ENCODE data around the gene SLC35F2. TPM values are rescaled to one million over a fixed set of nuclear protein-coding genes. Genes with fewer than 3 reads are reported as not detected.
"Not testable (repeated sequence)": the region's sequence is repeated elsewhere in the genome, so short reads cannot be mapped to it uniquely, and the experiment has no call there.

SLC35F2 gene
- total and polyA plus RNA-seq, 2 of the 13 experiments (the other 11 are each of a cell fraction or from before 2014, with no cell fraction given): 5.8 to 20.3 TPM

DNA sequence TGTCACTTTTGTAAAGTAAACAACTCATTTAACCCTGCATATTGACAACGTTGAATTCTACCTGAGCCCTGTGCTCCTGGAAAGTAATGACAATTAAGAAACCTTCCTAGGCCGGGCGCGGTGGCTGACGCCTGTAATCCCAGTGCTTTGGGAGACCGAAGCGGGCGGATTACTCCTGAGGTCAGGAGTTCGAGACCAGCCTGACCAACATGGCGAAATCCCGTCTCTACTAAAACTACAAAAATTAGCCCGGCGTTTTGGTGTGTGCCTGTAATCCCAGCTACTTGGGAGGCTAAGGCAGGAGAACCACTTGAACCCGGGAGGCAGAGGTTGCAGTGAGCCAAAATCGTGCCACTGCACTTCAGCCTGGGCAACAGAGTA, 1.6 kb upstream of the SLC35F2 start:
- H2AFZ ChIP-seq (ENCODE audit: low read length); intact Hi-C loops (cut with micrococcal nuclease; ENCODE audit: unreplicated experiment); FAIRE-seq; ATAC-seq; in situ Hi-C loops (cut with HindIII; ENCODE audit: extremely low pct_ligation_motif_present, low pct_unique_long_range_greater_than_20kb); H3K27ac ChIP-seq (ENCODE audit: extremely low read length, insufficient read depth, low read length); H3K79me2 ChIP-seq (ENCODE audit: insufficient read depth, low read length); DNase-seq (ENCODE audit: low spot score); CTCF ChIA-PET (ENCODE audit: low intra/inter-chr PET ratio, low total read pairs); H3K9me3 ChIP-seq (ENCODE audit: low read length); H3K27me3 ChIP-seq (ENCODE audit: control insufficient read depth in 1 of 2, insufficient read depth in 2 of 2, low read length in 2 of 2); H3K9ac ChIP-seq (ENCODE audit: insufficient read depth, low read depth, low read length); H4K20me1 ChIP-seq (ENCODE audit: insufficient read depth, low read length); BruUV-seq (replicated peaks); H3K36me3 ChIP-seq (replicated peaks in 1 of 2; ENCODE audit: control insufficient read depth in 1 of 2, insufficient read depth in 2 of 2, low read length in 2 of 2); POLR2A ChIA-PET; TF ChIP-seq FOXA1 (IDR thresholded peaks at IDR 0.05): not testable (repeated sequence)
- peak; percentile 31; the same call in 1 of the 2 replicates for TF ChIP-seq ZMYM2 (CRISPR knock-in tag; IDR thresholded peaks at IDR 0.05)
- TF ChIP-seq ZNF652 (CRISPR knock-in tag; IDR thresholded peaks at IDR 0.05; ENCODE audit: borderline replicate concordance, low read depth): 0 out of 2 replicates have a peak, but pooled peaks have one; percentile 40
- 0 out of 2 replicates have a peak, but pooled peaks have one; percentile 21 for TF ChIP-seq FOXA1 (CRISPR knock-in tag; IDR thresholded peaks at IDR 0.05)
- Histone ChIP-seq H3K4me3 (replicated peaks in 1 of 3; ENCODE audit: insufficient read depth in 1 of 3, low read depth in 2 of 3, low read length in 3 of 3) (peak overlapping the region in 2 of 3 experiments; percentile 69 to 79; a peak in 5 of 6 replicates), H3K4me2 (ENCODE audit: low read depth, low read length) (peak overlapping the region; percentile 95), H3K4me1 (ENCODE audit: insufficient read depth, low read length) (peaks cover 21% of the 10 kb centered on the region)
- WGBS (ENCODE audit: low lambda C conversion rate): 42% methylated on average over 14 of the region's 15 CpGs

DNA sequence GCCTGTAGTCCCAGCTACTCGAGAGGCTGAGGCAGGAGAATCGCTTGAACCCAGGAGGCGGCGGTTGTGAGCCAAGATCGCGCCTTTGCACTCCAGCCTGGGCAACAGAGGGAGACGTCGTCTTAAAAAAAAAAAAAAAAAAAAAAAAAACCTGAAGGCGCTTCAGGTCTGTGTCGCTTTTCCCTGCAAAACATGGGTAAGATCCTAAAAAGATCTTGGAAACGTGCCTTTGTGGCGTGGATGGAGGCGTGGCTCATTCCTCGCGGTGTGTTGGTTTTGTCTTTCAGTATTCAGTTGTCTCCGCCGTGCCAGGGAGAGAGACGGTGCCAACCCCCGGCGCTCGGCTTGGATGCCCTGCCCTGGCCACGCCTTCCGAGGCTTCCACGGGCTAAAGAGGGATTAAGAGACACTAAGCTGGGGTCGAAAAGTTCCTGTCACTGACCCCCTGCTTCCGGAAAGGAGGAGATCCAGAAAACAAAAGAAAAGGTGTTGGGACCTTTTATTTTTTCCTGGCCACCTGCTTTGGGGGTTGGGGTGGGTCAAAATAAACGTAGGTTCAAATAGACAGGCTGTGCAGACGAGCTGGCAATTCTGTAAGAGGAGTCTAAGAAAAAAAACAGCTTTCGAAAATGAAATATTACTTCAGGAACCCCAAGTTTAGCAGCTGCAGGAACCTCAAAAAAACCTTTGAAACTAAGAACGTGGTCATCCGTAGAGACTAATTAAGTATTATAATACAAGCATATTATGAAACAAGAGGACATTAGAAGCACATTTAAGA, 1.1 kb upstream of the SLC35F2 start:
- no peak for FAIRE-seq
- POLR2A ChIA-PET: no interaction called here
- no peak for ATAC-seq

More for the DNA sequence above, 1.1 kb upstream of the SLC35F2 start:
- no peak overlapping the region for H2AFZ ChIP-seq (ENCODE audit: low read length)
- peak overlapping the region; percentile 95 for H3K4me2 ChIP-seq (ENCODE audit: low read depth, low read length)
- BruUV-seq (replicated peaks): no TSS peak
- intact Hi-C loops (cut with micrococcal nuclease; ENCODE audit: unreplicated experiment) (no loop called here), in situ Hi-C loops (cut with HindIII; ENCODE audit: extremely low pct_ligation_motif_present, low pct_unique_long_range_greater_than_20kb) (no loop called here)
- H3K79me2 ChIP-seq (ENCODE audit: insufficient read depth, low read length): no peaks in the 10 kb centered on the region
- CTCF ChIA-PET (ENCODE audit: low intra/inter-chr PET ratio, low total read pairs): no interaction called here
- H3K4me3 ChIP-seq (replicated peaks in 1 of 3; ENCODE audit: insufficient read depth in 1 of 3, low read depth in 2 of 3, low read length in 3 of 3): peak overlapping the region; percentile 69 to 81 (median 79)
- no peak for DNase-seq (ENCODE audit: low spot score)
- TF ChIP-seq, protein P1, sequence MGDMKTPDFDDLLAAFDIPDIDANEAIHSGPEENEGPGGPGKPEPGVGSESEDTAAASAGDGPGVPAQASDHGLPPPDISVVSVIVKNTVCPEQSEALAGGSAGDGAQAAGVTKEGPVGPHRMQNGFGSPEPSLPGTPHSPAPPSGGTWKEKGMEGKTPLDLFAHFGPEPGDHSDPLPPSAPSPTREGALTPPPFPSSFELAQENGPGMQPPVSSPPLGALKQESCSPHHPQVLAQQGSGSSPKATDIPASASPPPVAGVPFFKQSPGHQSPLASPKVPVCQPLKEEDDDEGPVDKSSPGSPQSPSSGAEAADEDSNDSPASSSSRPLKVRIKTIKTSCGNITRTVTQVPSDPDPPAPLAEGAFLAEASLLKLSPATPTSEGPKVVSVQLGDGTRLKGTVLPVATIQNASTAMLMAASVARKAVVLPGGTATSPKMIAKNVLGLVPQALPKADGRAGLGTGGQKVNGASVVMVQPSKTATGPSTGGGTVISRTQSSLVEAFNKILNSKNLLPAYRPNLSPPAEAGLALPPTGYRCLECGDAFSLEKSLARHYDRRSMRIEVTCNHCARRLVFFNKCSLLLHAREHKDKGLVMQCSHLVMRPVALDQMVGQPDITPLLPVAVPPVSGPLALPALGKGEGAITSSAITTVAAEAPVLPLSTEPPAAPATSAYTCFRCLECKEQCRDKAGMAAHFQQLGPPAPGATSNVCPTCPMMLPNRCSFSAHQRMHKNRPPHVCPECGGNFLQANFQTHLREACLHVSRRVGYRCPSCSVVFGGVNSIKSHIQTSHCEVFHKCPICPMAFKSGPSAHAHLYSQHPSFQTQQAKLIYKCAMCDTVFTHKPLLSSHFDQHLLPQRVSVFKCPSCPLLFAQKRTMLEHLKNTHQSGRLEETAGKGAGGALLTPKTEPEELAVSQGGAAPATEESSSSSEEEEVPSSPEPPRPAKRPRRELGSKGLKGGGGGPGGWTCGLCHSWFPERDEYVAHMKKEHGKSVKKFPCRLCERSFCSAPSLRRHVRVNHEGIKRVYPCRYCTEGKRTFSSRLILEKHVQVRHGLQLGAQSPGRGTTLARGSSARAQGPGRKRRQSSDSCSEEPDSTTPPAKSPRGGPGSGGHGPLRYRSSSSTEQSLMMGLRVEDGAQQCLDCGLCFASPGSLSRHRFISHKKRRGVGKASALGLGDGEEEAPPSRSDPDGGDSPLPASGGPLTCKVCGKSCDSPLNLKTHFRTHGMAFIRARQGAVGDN (CRISPR knock-in tag; IDR thresholded peaks at IDR 0.05): peak; percentile 15; the same call in 1 of the 2 replicates
- TF ChIP-seq MAX (IDR thresholded peaks at IDR 0.05) (no peak), HNRNPL (IDR thresholded peaks at IDR 0.05; ENCODE audit: low read depth, low read length) (peak; percentile 89; the same call in 1 of the 2 replicates), MAFF (IDR thresholded peaks at IDR 0.05; ENCODE audit: low read depth, low read length) (no peak), ZNF20 (CRISPR knock-in tag; IDR thresholded peaks at IDR 0.05) (0 out of 2 replicates have a peak, but pooled peaks have one; percentile 15)
- TF ChIP-seq, protein P2, sequence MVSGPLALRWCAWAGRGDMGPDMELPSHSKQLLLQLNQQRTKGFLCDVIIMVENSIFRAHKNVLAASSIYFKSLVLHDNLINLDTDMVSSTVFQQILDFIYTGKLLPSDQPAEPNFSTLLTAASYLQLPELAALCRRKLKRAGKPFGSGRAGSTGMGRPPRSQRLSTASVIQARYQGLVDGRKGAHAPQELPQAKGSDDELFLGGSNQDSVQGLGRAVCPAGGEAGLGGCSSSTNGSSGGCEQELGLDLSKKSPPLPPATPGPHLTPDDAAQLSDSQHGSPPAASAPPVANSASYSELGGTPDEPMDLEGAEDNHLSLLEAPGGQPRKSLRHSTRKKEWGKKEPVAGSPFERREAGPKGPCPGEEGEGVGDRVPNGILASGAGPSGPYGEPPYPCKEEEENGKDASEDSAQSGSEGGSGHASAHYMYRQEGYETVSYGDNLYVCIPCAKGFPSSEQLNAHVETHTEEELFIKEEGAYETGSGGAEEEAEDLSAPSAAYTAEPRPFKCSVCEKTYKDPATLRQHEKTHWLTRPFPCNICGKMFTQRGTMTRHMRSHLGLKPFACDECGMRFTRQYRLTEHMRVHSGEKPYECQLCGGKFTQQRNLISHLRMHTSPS (CRISPR knock-in tag; IDR thresholded peaks at IDR 0.05; ENCODE audit: low read depth): peak; percentile 78
- H3K9ac ChIP-seq (ENCODE audit: insufficient read depth, low read depth, low read length): peak overlapping the region; percentile 49; the same call in 1 of the 2 replicates
- H3K4me1 ChIP-seq (ENCODE audit: insufficient read depth, low read length): peaks cover 21% of the 10 kb centered on the region
- H3K27me3 ChIP-seq (ENCODE audit: control insufficient read depth in 1 of 2, insufficient read depth in 2 of 2, low read length in 2 of 2): peaks cover 0 to 5% of the 10 kb centered on the region in 2 experiments; a peak in 1 of 5 replicates
- H4K20me1 ChIP-seq (ENCODE audit: insufficient read depth, low read length): no peaks in the 10 kb centered on the region
- H3K36me3 ChIP-seq (replicated peaks in 1 of 2; ENCODE audit: control insufficient read depth in 1 of 2, insufficient read depth in 2 of 2, low read length in 2 of 2): no peaks in the 10 kb centered on the region
- 3% methylated on average over 31 of the region's 31 CpGs for WGBS (ENCODE audit: low lambda C conversion rate)
- H3K9me3 ChIP-seq (ENCODE audit: low read length): no peaks in the 10 kb centered on the region
- H3K27ac ChIP-seq (ENCODE audit: extremely low read length, insufficient read depth, low read length): no peak overlapping the region

Measured in HepG2 (cell line).